ENCODE data around the gene DGCR2. TPM values are rescaled to one million over a fixed set of nuclear protein-coding genes. Genes with fewer than 3 reads are reported as not detected.
A peak's percentile ranks its signal among the peaks of the same experiment; 100 is the strongest.

Gene DGCR2
- total RNA-seq, 1 experiment from 2014 or later: 42.9 TPM

GRCh38 chr22:19036523-19037273, 85.5 kb downstream of the DGCR2 start:
- H3K79me2 ChIP-seq (ENCODE audit: insufficient read depth, low read length): no peaks in the 10 kb centered on the region
- no TSS peak for BruUV-seq (replicated peaks)
- intact Hi-C loops (cut with micrococcal nuclease): no loop called here
- no peaks in the 10 kb centered on the region for H3K9me2 ChIP-seq (ENCODE audit: insufficient read depth)
- DNase-seq (ENCODE audit: low read depth, low spot score) (no peak), ATAC-seq (peak; percentile 53)
- H3K27me3 ChIP-seq (ENCODE audit: insufficient read depth, low read length): no peaks in the 10 kb centered on the region
- H3K27ac ChIP-seq (ENCODE audit: low read depth, low read length): no peak overlapping the region
- no peaks in the 10 kb centered on the region for H3K9me3 ChIP-seq (ENCODE audit: control insufficient read depth in 1 of 2, insufficient read depth in 1 of 2, low read depth in 1 of 2, low read length in 2 of 2)
- no peaks in the 10 kb centered on the region for H4K20me1 ChIP-seq (ENCODE audit: insufficient read depth)
- H3K4me2 ChIP-seq (ENCODE audit: low read length): no peak overlapping the region
- no peak overlapping the region for H2AFZ ChIP-seq (ENCODE audit: low read depth, low read length, poor library complexity, severe bottlenecking)
- ChIA-PET CTCF (interaction anchor here (0.9 kb wide), 1 partner anchor 593 kb away, joined by 3 read pairs; no protein-coding TSS in a partner anchor), POLR2A (no interaction called here), RAD21 (ENCODE audit: low non-redundant PET in 1 of 2, low total read pairs in 2 of 2, uncharacterized antibody in 2 of 2, unreplicated experiment in 2 of 2) (no interaction called here)
- H3K36me3 ChIP-seq (ENCODE audit: control insufficient read depth in 1 of 2, insufficient read depth in 2 of 2, low read length in 2 of 2): no peaks in the 10 kb centered on the region
- H3K9ac ChIP-seq (ENCODE audit: low read length): no peak overlapping the region
- no peak overlapping the region for H3K4me3 ChIP-seq (replicated peaks in 1 of 2; ENCODE audit: low read depth in 1 of 2, low read length in 2 of 2)
- H3K4me1 ChIP-seq (ENCODE audit: control insufficient read depth in 1 of 2, insufficient read depth in 2 of 2, low read length in 2 of 2): no peaks in the 10 kb centered on the region
- TF ChIP-seq MAX (IDR thresholded peaks at IDR 0.05) (no peak), RAD21 (IDR thresholded peaks at IDR 0.05; ENCODE audit: low read depth) (peak; percentile 28; the same call in 1 of the 2 replicates), CTCF (IDR thresholded peaks at IDR 0.05 in 2 of 3, conservative IDR thresholded peaks at IDR 0.05 in 1 of 3; ENCODE audit: borderline replicate concordance in 1 of 3, insufficient read depth in 1 of 3, low read depth in 2 of 3, low read length in 2 of 3) (0 out of 6 replicates have a peak, but pooled peaks of 1 of the 3 experiments have one; percentile 12), ZFX (IDR thresholded peaks at IDR 0.05) (no peak)

- Histone ChIP-seq H4K20me1 (ENCODE audit: insufficient read depth) (no peaks in the 10 kb centered on the region), H3K9me2 (ENCODE audit: insufficient read depth) (no peaks in the 10 kb centered on the region), H3K27me3 (ENCODE audit: insufficient read depth, low read length) (no peaks in the 10 kb centered on the region), H3K27ac (ENCODE audit: low read depth, low read length) (no peak overlapping the region), H3K9ac (ENCODE audit: low read length) (no peak overlapping the region), H2AFZ (ENCODE audit: low read depth, low read length, poor library complexity, severe bottlenecking) (no peak overlapping the region), H3K4me2 (ENCODE audit: low read length) (no peak overlapping the region), H3K9me3 (ENCODE audit: control insufficient read depth in 1 of 2, insufficient read depth in 1 of 2, low read depth in 1 of 2, low read length in 2 of 2) (no peaks in the 10 kb centered on the region), H3K36me3 (ENCODE audit: control insufficient read depth in 1 of 2, insufficient read depth in 2 of 2, low read length in 2 of 2) (no peaks in the 10 kb centered on the region), H3K4me1 (ENCODE audit: control insufficient read depth in 1 of 2, insufficient read depth in 2 of 2, low read length in 2 of 2) (no peaks in the 10 kb centered on the region), H3K4me3 (replicated peaks in 1 of 2; ENCODE audit: low read depth in 1 of 2, low read length in 2 of 2) (no peak overlapping the region), H3K79me2 (ENCODE audit: insufficient read depth, low read length) (no peaks in the 10 kb centered on the region)
- CTCF ChIA-PET: interaction anchor here (0.9 kb wide), 1 partner anchor 594 kb away, joined by 3 read pairs; no protein-coding TSS in a partner anchor
- POLR2A ChIA-PET: no interaction called here
- DNase-seq (ENCODE audit: low read depth, low spot score) (no peak), ATAC-seq (no peak)
- intact Hi-C loops (cut with micrococcal nuclease): no loop called here
- BruUV-seq (replicated peaks): no TSS peak
- RAD21 ChIA-PET (ENCODE audit: low non-redundant PET in 1 of 2, low total read pairs in 2 of 2, uncharacterized antibody in 2 of 2, unreplicated experiment in 2 of 2): no interaction called here
- no peak for TF ChIP-seq SP1 (IDR thresholded peaks at IDR 0.05; ENCODE audit: low read depth)
- TF ChIP-seq EZH2phosphoT487 (IDR thresholded peaks at IDR 0.05; ENCODE audit: borderline replicate concordance): no peak
- TF ChIP-seq POLR2A (IDR thresholded peaks at IDR 0.05; ENCODE audit: borderline replicate concordance, extremely low read depth, insufficient read depth, insufficient read length): no peak
These were observed 86.0 kb downstream of the DGCR2 start for GRCh38 chr22:19036229-19036522.
